ENCODE data around the gene SMAGP.
"Not testable (repeated sequence)": the region's sequence is repeated elsewhere in the genome, so short reads cannot be mapped to it uniquely, and the experiment has no call there.

SMAGP gene

GRCh38 chr12:51263341-51263740 is 6.9 kb downstream of the SMAGP start:
- no peak for DNase-seq

GRCh38 chr12:51262758-51263177 is 7.4 kb downstream of the SMAGP start:
- DNase-seq, result peak; percentile 42

- not testable (repeated sequence) for DNase-seq
Observed at GRCh38 chr12:51259600-51259999, 10.6 kb downstream of the SMAGP start.

- DNase-seq, result no peak
Observed at GRCh38 chr12:51254536-51254935, 15.7 kb downstream of the SMAGP start.

GRCh38 chr12:51253276-51253675 is 16.9 kb downstream of the SMAGP start:
- DNase-seq, result no peak

- no peak for DNase-seq
Observed at GRCh38 chr12:51247523-51248206, 22.6 kb downstream of the SMAGP start.

- DNase-seq, result peak; percentile 49
Observed at GRCh38 chr12:51246254-51246853, 23.9 kb downstream of the SMAGP start.

GRCh38 chr12:51245476-51246253 is 24.6 kb downstream of the SMAGP start:
- no peak for DNase-seq

GRCh38 chr12:51244269-51244668 is 25.9 kb downstream of the SMAGP start:
- DNase-seq, result no peak

GRCh38 chr12:51242876-51243275 is 27.3 kb downstream of the SMAGP start:
- no peak for DNase-seq

GRCh38 chr12:51242120-51242519 is 28.1 kb downstream of the SMAGP start:
- DNase-seq, result no peak

- no peak for DNase-seq
Observed at GRCh38 chr12:51240971-51241370, 29.2 kb downstream of the SMAGP start.

GRCh38 chr12:51238510-51239334 is 31.5 kb downstream of the SMAGP start, which contains the start of gene DAZAP2:
DAZAP2 (plus strand) TSS chr12:51238826; CDS start chr12:51238908, 82 bp downstream.
- DNase-seq, result peak; percentile 98

GRCh38 chr12:51238037-51238509 is 32.1 kb downstream of the SMAGP start:
- no peak for DNase-seq

GRCh38 chr12:51234530-51234929 is 35.7 kb downstream of the SMAGP start:
- no peak for DNase-seq

GRCh38 chr12:51232642-51233041 is 37.6 kb downstream of the SMAGP start:
- DNase-seq, result no peak

GRCh38 chr12:51229116-51229809 is 41.0 kb downstream of the SMAGP start:
- no peak for DNase-seq

GRCh38 chr12:51227962-51228361 is 42.3 kb downstream of the SMAGP start:
- DNase-seq, result no peak

GRCh38 chr12:51227112-51227511 is 43.1 kb downstream of the SMAGP start:
- DNase-seq, result not testable (repeated sequence)

GRCh38 chr12:51225771-51226170 is 44.4 kb downstream of the SMAGP start:
- DNase-seq, result no peak

- no peak for DNase-seq
Observed at GRCh38 chr12:51225234-51225633, 45.0 kb downstream of the SMAGP start.

- no peak for DNase-seq
Observed at GRCh38 chr12:51224625-51225024, 45.6 kb downstream of the SMAGP start.

All from CD4-positive, alpha-beta T cell treated with Interleukin-6 for 4 hours (primary cell).